GM19035 (cell line): Measurements from ENCODE around the gene AGO1.
"Not testable (repeated sequence)": the region's sequence is repeated elsewhere in the genome, so short reads cannot be mapped to it uniquely, and the experiment has no call there.

Experiments used
- ATAC-seq: cut with Tn5 transposase; IDR thresholded peaks from one replicate; pipeline ENCODE4 v1.9.1; 2021; ENCODE audit not compliant: unreplicated experiment

AGO1 gene

GRCh38 chr1:35869245-35869950 is 13.6 kb upstream of the AGO1 start:
- not testable (repeated sequence) for ATAC-seq

GRCh38 chr1:35870651-35871309 is 12.2 kb upstream of the AGO1 start:
- ATAC-seq, result no peak

- no peak for ATAC-seq
Observed at GRCh38 chr1:35873243-35873750, 9.7 kb upstream of the AGO1 start.

GRCh38 chr1:35874115-35874514 is 8.9 kb upstream of the AGO1 start:
- ATAC-seq, result not testable (repeated sequence)

- ATAC-seq, result no peak
Observed at GRCh38 chr1:35876988-35877387, 6.0 kb upstream of the AGO1 start.

- ATAC-seq, result no peak
Observed at GRCh38 chr1:35881850-35882273, 1.1 kb upstream of the AGO1 start.

- ATAC-seq, result no peak
Observed at GRCh38 chr1:35882586-35882944, 444 bp upstream of the AGO1 start.

- ATAC-seq, result peak; percentile 7
Observed at GRCh38 chr1:35883635-35884101, 659 bp downstream of the AGO1 start.

GRCh38 chr1:35884934-35885333 is 1.9 kb downstream of the AGO1 start:
- ATAC-seq, result no peak

- no peak for ATAC-seq
Observed at GRCh38 chr1:35885961-35886558, 3.1 kb downstream of the AGO1 start.

GRCh38 chr1:35886577-35887431 is 3.8 kb downstream of the AGO1 start:
- ATAC-seq, result no peak

- ATAC-seq, result no peak
Observed at GRCh38 chr1:35887508-35887907, 4.5 kb downstream of the AGO1 start.

GRCh38 chr1:35888255-35888654 is 5.2 kb downstream of the AGO1 start:
- ATAC-seq, result no peak

- ATAC-seq, result not testable (repeated sequence)
Observed at GRCh38 chr1:35888981-35889380, 6.0 kb downstream of the AGO1 start.

GRCh38 chr1:35893051-35893879 is 10.3 kb downstream of the AGO1 start:
- ATAC-seq, result no peak

- no peak for ATAC-seq
Observed at GRCh38 chr1:35894183-35894582, 11.2 kb downstream of the AGO1 start.

GRCh38 chr1:35894656-35895055 is 11.6 kb downstream of the AGO1 start:
- no peak for ATAC-seq

- ATAC-seq, result no peak
Observed at GRCh38 chr1:35899941-35900340, 16.9 kb downstream of the AGO1 start.

- no peak for ATAC-seq
Observed at GRCh38 chr1:35901235-35901634, 18.2 kb downstream of the AGO1 start.

GRCh38 chr1:35902671-35903070 is 19.7 kb downstream of the AGO1 start:
- ATAC-seq, result no peak
